Muscle of leg (tissue), 11 donors: ENCODE results near the gene EFNA3. TPM values are rescaled to one million over a fixed set of nuclear protein-coding genes. Genes with fewer than 3 reads are reported as not detected.

Experiments
- DNase-seq: peaks from one replicate; pipeline ENCODE4 v3.0.0; 2013
- H3K27ac ChIP-seq: one replicate; pipeline ENCODE4 v1.5.1; 2013; ENCODE audit warnings: mild to moderate bottlenecking, low read length, control low read depth
- H3K27me3 ChIP-seq: one replicate; pipeline ENCODE4 v1.6.1; 2013; ENCODE audit warnings: low read length; ENCODE audit not compliant: control insufficient read depth, insufficient read depth
- H3K36me3 ChIP-seq: one replicate; pipeline ENCODE4 v1.6.1; 2013; ENCODE audit warnings: low read length; ENCODE audit not compliant: control insufficient read depth, insufficient read depth
- H3K4me1 ChIP-seq: one replicate; pipeline ENCODE4 v1.6.1; 2013; ENCODE audit warnings: low read length; ENCODE audit not compliant: control insufficient read depth, insufficient read depth
- H3K4me3 ChIP-seq: one replicate; pipeline ENCODE4 v1.5.1; 2013; ENCODE audit warnings: low read length, control low read depth
- H3K9me3 ChIP-seq: replicated peaks from 2 replicates; pipeline ENCODE4 v1.6.1; 2013; ENCODE audit warnings: low read depth, low read length; ENCODE audit not compliant: control insufficient read depth
- WGBS: methylation state at CpG from one replicate; pipeline ENCODE4 v1.1.5; 2013; ENCODE audit warnings: missing lambda C conversion rate; ENCODE audit not compliant: insufficient coverage; 5-methylcytosine and 5-hydroxymethylcytosine counted together
- polyA plus RNA-seq, 8 donors: library from polyadenylated mRNA; unstranded; fragments of 120-200 nt; gene quantifications; one replicate each; pipeline versions ENCODE4 v1.2.1 to v1.2.3, GENCODE V29; 2013; ENCODE audit warnings: inconsistent platforms in 1 of 8, low replicate concordance in 1 of 8; ENCODE audit not compliant: insufficient read length in 8 of 8, insufficient read depth in 1 of 8
- total RNA-seq: library from RNA; stranded (reverse); fragments of 120-200 nt; gene quantifications from one replicate; pipeline ENCODE4 v1.2.4, GENCODE V29; 2013

Gene EFNA3
- total and polyA plus RNA-seq, 9 donors, result 1.7 to 3.9 (median 2.2) TPM

DNA sequence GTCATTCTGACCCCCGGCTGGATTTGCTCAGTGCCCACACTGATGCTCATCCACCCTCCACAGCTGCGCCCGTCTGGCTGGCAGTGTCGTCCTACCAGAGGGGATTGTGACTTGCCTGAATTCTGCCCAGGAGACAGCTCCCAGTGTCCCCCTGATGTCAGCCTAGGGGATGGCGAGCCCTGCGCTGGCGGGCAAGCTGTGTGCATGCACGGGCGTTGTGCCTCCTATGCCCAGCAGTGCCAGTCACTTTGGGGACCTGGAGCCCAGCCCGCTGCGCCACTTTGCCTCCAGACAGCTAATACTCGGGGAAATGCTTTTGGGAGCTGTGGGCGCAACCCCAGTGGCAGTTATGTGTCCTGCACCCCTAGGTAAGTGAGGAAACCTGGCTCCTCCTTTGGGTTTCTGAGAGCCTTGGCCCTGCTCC, 20.8 kb upstream of the EFNA3 start:
- Histone ChIP-seq H3K4me3 (no peak overlapping the region), H3K27me3 (peaks cover 13% of the 10 kb centered on the region), H3K27ac (no peak overlapping the region), H3K4me1 (peaks cover 19% of the 10 kb centered on the region), H3K9me3 (no peaks in the 10 kb centered on the region), H3K36me3 (peaks cover 48% of the 10 kb centered on the region)
- no peak for DNase-seq
- 93% methylated on average over 12 of the region's 13 CpGs for WGBS

DNA sequence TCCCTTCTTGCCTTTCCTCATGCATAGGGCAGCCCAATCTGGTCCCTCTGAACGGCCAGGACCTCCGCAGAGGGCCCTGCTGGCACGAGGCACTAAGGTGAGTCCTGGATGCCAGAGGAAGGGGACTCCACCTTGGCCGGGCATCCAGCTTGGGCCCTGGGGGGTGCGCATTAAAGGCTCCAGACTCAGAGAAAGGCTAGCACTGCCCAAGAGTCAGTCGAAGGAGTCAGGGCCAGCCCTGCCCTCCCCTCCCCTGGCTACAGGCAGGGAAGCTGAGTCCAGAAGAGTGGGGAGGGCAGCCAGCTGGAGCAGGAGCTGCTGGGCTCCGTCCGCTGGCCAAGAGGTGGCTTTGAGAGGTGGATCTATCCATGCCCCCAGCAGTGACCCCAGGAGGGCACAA, 17.9 kb upstream of the EFNA3 start:
- Histone ChIP-seq H3K4me1 (peaks cover 30% of the 10 kb centered on the region), H3K36me3 (peaks cover 38% of the 10 kb centered on the region), H3K27ac (no peak overlapping the region), H3K4me3 (no peak overlapping the region), H3K27me3 (peaks cover 17% of the 10 kb centered on the region), H3K9me3 (no peaks in the 10 kb centered on the region)
- no peak for DNase-seq
- WGBS, result 72% methylated on average over 8 of the region's 8 CpGs

DNA sequence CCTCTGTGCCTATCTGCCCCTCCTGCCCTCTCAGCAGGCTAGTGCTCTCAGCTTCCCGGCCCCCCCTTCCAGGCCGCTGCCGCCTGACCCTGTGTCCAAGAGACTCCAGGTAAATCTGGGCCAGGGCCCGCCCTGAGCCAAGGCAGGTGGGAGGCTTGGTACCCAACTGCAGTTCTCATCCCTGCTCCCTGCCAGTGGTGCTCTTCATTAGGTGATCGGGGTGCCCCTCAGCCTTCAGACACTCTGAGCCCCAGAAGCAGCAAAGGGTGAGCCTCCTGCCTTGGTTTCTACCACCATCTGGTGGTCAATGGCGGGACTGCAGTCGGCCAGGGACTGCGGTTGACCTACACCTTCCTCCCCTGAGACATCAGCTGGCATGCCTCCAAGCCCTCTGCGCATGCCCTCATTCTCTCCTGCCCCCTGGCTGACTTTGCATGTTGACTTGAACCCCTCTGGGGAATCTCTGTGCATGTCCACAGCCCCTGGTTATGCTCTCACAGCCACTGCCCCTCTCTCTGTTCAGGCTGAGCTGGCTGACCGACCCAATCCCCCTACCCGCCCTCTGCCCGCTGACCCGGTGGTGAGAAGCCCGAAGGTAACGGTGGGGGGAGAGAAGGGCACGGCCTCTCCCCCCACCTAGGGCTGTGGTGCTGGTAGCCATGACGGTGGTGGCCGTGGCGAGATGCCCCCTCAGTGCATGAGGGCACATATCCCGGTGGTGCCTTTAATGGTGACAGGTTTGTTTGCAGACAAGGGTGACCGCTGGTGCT, 17.1 kb upstream of the EFNA3 start:
- H3K4me3 ChIP-seq, result no peak overlapping the region
- H3K36me3 ChIP-seq, result peaks cover 30% of the 10 kb centered on the region
- peak; percentile 86 for DNase-seq
- H3K27me3 ChIP-seq, result peaks cover 17% of the 10 kb centered on the region
- peaks cover 30% of the 10 kb centered on the region for H3K4me1 ChIP-seq
- no peaks in the 10 kb centered on the region for H3K9me3 ChIP-seq
- H3K27ac ChIP-seq, result no peak overlapping the region
- WGBS, result 19% methylated on average over 10 of the region's 21 CpGs

DNA sequence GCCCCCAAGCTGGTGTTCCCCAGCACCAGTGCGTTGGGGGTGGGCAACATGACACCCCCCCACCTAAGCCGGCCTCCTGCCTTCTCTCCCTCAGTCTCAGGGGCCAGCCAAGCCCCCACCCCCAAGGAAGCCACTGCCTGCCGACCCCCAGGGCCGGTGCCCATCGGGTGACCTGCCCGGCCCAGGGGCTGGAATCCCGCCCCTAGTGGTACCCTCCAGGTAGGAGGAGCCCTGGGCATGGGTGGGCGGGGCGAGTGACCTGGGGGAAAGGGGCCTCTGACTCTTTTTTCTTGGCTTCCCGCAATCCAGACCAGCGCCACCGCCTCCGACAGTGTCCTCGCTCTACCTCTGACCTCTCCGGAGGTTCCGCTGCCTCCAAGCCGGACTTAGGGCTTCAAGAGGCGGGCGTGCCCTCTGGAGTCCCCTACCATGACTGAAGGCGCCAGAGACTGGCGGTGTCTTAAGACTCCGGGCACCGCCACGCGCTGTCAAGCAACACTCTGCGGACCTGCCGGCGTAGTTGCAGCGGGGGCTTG, 16.4 kb upstream of the EFNA3 start:
- peak; percentile 37 for DNase-seq
- Histone ChIP-seq H3K27me3 (peaks cover 17% of the 10 kb centered on the region), H3K4me1 (peaks cover 30% of the 10 kb centered on the region), H3K27ac (no peak overlapping the region), H3K4me3 (no peak overlapping the region), H3K9me3 (no peaks in the 10 kb centered on the region), H3K36me3 (peaks cover 24% of the 10 kb centered on the region)
- 11% methylated on average over 27 of the region's 29 CpGs for WGBS

DNA sequence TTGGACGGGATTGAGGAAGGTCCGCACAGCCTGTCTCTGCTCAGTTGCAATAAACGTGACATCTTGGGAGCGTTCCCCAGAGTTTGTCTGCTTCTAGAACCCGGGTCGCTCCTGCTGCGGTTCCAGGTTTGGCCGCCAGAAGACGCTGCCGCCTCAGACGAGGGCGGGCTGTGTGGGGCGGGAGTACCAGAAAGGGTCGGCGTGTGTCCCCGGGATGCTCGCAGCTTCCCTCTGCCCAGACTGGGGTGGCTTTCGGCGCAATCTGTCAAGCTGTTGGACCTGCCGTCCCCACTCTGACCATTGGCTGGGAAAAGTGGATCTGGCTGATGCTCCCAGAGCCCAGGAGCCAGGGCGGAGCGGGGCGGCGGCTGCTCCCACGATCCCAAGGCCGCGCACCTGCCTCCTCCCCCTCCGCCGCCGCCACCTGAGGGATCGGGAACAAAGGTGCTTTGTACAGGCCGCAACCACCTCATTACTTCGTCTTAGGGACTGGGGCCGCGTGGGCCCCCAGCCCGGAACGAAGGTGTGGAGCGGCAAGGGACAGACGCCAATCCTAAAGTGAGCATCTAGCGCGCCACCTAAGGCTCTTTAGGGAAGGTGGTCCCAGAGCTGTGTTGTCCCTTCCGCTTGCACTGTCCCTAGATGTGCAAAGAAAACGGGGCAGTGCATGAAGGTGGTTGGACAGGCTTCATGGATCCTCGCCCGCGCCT, 15.8 kb upstream of the EFNA3 start:
- WGBS, result 3% methylated on average over 40 of the region's 46 CpGs
- Histone ChIP-seq H3K36me3 (peaks cover 20% of the 10 kb centered on the region), H3K27me3 (peaks cover 17% of the 10 kb centered on the region), H3K4me1 (peaks cover 30% of the 10 kb centered on the region), H3K27ac (no peak overlapping the region), H3K4me3 (peak overlapping the region; percentile 96), H3K9me3 (no peaks in the 10 kb centered on the region)
- DNase-seq, result peak; percentile 58

DNA sequence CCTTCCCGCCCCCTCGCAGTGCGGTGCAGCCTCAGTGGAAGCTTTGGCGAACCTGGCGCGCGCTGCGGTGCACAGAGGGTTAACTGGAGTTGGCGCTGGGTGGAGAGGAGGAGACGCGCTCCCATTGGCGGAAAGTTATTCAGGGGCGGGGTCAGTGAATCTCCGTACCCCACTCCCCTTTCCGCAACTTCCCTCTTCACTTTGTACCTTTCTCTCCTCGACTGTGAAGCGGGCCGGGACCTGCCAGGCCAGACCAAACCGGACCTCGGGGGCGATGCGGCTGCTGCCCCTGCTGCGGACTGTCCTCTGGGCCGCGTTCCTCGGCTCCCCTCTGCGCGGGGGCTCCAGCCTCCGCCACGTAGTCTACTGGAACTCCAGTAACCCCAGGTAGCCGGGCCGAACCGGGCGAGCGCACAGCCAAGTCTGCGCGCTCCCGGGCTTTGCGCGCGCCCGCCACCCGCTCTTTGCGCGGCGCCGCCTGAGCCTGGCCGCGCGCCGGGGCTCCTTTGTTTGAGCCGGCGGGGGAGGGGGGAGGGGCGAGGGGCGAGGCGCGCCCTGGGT, 15.0 kb upstream of the EFNA3 start, which contains the start of gene EFNA4:
Gene EFNA4, plus strand, starts transcription at position 191 of the 561 bp plus-strand sequence. Its CDS starts 84 bp downstream, at position 275.
- Histone ChIP-seq H3K27me3 (peaks cover 17% of the 10 kb centered on the region), H3K4me3 (peak within 1 kb of the TSS; percentile 96), H3K36me3 (peaks cover 16% of the 10 kb centered on the region), H3K27ac (peak within 1 kb of the TSS; percentile 86), H3K4me1 (peaks cover 30% of the 10 kb centered on the region), H3K9me3 (no peaks in the 10 kb centered on the region)
- DNase-seq, result peak; percentile 95
- under 1% methylated on average over 21 of the region's 57 CpGs for WGBS

DNA sequence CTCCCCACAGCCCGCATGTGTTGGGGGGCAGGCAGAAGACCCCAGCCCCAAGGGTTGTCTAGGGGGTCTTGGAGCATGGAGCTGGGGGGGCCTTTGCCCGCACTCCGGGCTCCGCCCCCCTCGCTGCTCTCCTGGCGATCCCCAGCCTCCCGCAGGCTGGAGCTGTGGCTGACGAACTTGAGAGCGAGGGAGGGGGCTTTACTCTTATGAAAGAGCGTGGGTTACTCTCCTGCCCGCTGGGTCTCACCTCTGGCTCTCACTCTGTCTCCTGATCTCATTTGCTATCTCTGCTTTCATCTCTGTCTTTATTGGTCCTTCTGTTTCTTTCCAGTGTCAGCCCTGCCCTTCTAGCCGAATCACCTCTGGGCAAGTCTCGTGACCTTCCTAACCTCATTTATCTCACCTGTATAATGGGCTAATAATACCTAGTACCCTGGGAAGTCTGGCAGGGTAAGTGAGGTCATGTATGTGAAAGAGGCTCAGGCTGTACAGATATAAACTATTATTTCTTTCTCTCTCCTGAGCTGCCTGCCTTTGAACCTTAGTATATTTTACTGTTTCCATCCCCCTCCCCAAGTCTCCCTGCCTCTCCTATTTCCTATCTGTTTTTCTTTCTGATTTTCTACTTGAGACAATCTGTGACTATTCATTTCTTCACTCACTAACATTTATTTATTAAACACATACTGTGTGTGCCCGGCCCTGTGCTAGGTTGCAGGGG, 14.4 kb upstream of the EFNA3 start:
- Histone ChIP-seq H3K4me3 (peak overlapping the region; percentile 96), H3K27me3 (peaks cover 17% of the 10 kb centered on the region), H3K9me3 (no peaks in the 10 kb centered on the region), H3K4me1 (peaks cover 32% of the 10 kb centered on the region), H3K27ac (no peak overlapping the region), H3K36me3 (peaks cover 15% of the 10 kb centered on the region)
- DNase-seq, result peak; percentile 53
- 0% methylated on average over 8 of the region's 14 CpGs for WGBS

DNA sequence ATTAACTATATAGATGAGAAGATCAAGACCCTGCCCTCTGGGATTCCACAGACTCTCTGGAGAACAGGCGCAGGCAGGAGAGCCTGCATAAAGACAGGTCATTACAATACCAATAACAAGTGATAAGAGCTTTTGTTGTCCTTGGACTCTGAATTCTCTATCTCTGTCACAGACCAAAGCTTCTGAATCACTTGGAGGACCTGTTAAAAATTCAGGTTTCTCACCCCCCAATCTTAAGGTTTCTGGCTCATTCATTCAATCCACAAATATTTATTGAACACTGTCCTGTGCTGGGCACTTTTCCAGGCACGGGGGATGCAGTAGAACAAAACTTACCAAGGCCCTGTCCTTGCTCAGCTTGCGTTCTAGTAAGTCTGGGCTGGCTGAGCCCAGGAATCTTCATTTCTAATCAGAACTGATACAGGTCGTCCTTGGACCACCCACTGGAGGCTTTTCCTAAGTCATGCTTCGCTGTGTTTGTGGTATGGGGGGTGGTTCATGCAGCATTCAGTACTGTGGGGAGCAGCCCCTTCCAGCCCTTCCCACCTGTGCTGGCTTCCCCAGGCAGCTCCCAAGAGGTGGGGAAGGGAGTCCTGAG, 13.7 kb upstream of the EFNA3 start:
- no peaks in the 10 kb centered on the region for H3K9me3 ChIP-seq
- no peak overlapping the region for H3K4me3 ChIP-seq
- H3K36me3 ChIP-seq, result peaks cover 12% of the 10 kb centered on the region
- DNase-seq, result no peak
- H3K4me1 ChIP-seq, result peaks cover 39% of the 10 kb centered on the region
- 33% methylated on average over 1 of the region's 5 CpGs for WGBS
- no peak overlapping the region for H3K27ac ChIP-seq
- peaks cover 17% of the 10 kb centered on the region for H3K27me3 ChIP-seq

DNA sequence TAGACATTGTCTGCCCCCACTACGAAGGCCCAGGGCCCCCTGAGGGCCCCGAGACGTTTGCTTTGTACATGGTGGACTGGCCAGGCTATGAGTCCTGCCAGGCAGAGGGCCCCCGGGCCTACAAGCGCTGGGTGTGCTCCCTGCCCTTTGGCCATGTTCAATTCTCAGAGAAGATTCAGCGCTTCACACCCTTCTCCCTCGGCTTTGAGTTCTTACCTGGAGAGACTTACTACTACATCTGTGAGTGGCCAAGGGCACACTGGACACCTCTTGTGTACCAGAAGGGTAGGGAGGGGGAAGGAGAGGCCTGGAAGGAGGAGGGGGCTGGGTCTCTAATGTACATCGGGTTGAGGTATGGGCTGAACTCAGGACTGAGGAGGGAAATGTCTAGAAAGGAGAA, 11.9 kb upstream of the EFNA3 start:
- no peaks in the 10 kb centered on the region for H3K9me3 ChIP-seq
- no peak overlapping the region for H3K4me3 ChIP-seq
- H3K27ac ChIP-seq, result no peak overlapping the region
- H3K27me3 ChIP-seq, result peaks cover 20% of the 10 kb centered on the region
- WGBS, result 72% methylated on average over 6 of the region's 8 CpGs
- peaks cover 4% of the 10 kb centered on the region for H3K36me3 ChIP-seq
- no peak for DNase-seq
- peaks cover 48% of the 10 kb centered on the region for H3K4me1 ChIP-seq
